ENCODE data around the gene OR2C1.

The OR2C1 gene

GRCh38 chr16:3400779-3401688, 45.3 kb downstream of the OR2C1 start, which contains the start of the genes ZNF174 and ZSCAN32:
ZNF174 (plus strand) TSS chr16:3401215; CDS start chr16:3402005, 790 bp downstream.
ZSCAN32 (minus strand) TSS chr16:3401004; CDS start chr16:3397557, 3,447 bp downstream.
- DNase-seq, result peak; percentile 97 to 99

- DNase-seq, result no peak
Measured at GRCh38 chr16:3401719-3402397, 46.2 kb downstream of the OR2C1 start.
